ENCODE results near the gene GFPT1.
A peak's percentile ranks its signal among the peaks of the same experiment; 100 is the strongest.
"Not testable (repeated sequence)": the region's sequence is repeated elsewhere in the genome, so short reads cannot be mapped to it uniquely, and the experiment has no call there.

GFPT1 gene

GRCh38 chr2:69383176-69383812 is 3.7 kb downstream of the GFPT1 start:
- no peak for DNase-seq

- DNase-seq: no peak
These were observed 4.5 kb downstream of the GFPT1 start for GRCh38 chr2:69382547-69382946.

GRCh38 chr2:69381337-69381737 is 5.7 kb downstream of the GFPT1 start:
- no peak for DNase-seq

GRCh38 chr2:69380072-69380917 is 6.7 kb downstream of the GFPT1 start:
- DNase-seq: no peak

- no peak for DNase-seq
These were observed 10.6 kb downstream of the GFPT1 start for GRCh38 chr2:69376403-69376802.

GRCh38 chr2:69375494-69376353 is 11.3 kb downstream of the GFPT1 start:
- DNase-seq: peak in 1 of 14 donors; percentile 5

GRCh38 chr2:69372767-69373166 is 14.3 kb downstream of the GFPT1 start:
- no peak for DNase-seq

- DNase-seq: no peak
These were observed 17.2 kb downstream of the GFPT1 start for GRCh38 chr2:69369802-69370201.

- no peak for DNase-seq
These were observed 18.4 kb downstream of the GFPT1 start for GRCh38 chr2:69368588-69368987.

GRCh38 chr2:69359371-69359770 is 27.7 kb downstream of the GFPT1 start:
- DNase-seq: no peak

- no peak for DNase-seq
These were observed 28.1 kb downstream of the GFPT1 start for GRCh38 chr2:69358914-69359313.

GRCh38 chr2:69356471-69356870 is 30.6 kb downstream of the GFPT1 start:
- DNase-seq: no peak

GRCh38 chr2:69354976-69355375 is 32.1 kb downstream of the GFPT1 start:
- DNase-seq: not testable (repeated sequence)

GRCh38 chr2:69353360-69353759 is 33.7 kb downstream of the GFPT1 start:
- DNase-seq: no peak

- no peak for DNase-seq
These were observed 38.2 kb downstream of the GFPT1 start for GRCh38 chr2:69348781-69349180.

- no peak for DNase-seq
These were observed 41.6 kb downstream of the GFPT1 start for GRCh38 chr2:69345434-69345833.

- no peak for DNase-seq
These were observed 42.7 kb downstream of the GFPT1 start for GRCh38 chr2:69344305-69344704.

GRCh38 chr2:69340101-69340775 is 46.8 kb downstream of the GFPT1 start:
- DNase-seq: no peak

- no peak for DNase-seq
These were observed 51.7 kb downstream of the GFPT1 start for GRCh38 chr2:69335311-69335710.

GRCh38 chr2:69333352-69333751 is 53.7 kb downstream of the GFPT1 start:
- DNase-seq: no peak

GRCh38 chr2:69330781-69331180 is 56.2 kb downstream of the GFPT1 start:
- DNase-seq: no peak

- DNase-seq: no peak
These were observed 64.4 kb downstream of the GFPT1 start for GRCh38 chr2:69322631-69323030.

GRCh38 chr2:69316550-69316949 is 70.5 kb downstream of the GFPT1 start:
- no peak for DNase-seq

All from C1 segment of cervical spinal cord (tissue), 14 donors.